HG02798 (cell line): ENCODE measurements around the gene HCRT.
"Not testable (repeated sequence)": the region's sequence is repeated elsewhere in the genome, so short reads cannot be mapped to it uniquely, and the experiment has no call there.

Experiments
- ATAC-seq: cut with Tn5 transposase; IDR thresholded peaks from one replicate; pipeline ENCODE4 v1.9.1; 2021; ENCODE audit warnings: mild to moderate bottlenecking; ENCODE audit not compliant: unreplicated experiment, poor library complexity

HCRT gene

DNA sequence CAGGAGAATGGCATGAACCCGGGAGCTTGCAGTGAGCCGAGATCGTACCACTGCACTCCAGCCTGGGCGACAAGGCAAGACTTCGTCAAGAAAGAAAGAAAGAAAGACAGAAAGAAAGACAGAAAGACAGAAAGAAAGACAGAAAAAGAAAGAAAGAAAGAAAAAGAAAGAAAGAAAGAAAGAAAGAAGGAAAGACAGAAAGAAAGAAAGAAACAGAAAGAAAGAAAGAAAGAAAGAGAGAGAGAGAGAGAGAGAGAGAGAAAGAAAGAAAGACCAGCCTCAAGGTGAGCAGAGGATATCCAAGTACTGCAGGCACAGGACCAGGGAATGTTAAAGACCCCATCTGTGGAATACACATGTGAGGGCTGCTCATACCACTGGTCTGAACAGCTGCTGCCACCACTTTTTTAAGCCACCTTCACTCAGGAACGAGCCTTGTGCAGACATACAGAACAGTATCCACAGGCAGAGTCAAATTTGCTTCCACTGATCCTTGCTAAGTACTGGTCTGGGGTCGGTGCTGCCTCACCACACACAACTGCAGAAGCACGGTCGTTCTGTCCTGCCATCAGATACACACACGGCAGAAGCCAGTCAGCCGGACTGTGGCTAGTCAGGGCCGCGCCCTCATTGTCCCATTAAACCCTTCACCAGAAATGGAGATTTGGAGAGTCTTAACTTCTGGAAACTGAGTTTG is 38.2 kb downstream of the HCRT start:
- ATAC-seq = no peak

DNA sequence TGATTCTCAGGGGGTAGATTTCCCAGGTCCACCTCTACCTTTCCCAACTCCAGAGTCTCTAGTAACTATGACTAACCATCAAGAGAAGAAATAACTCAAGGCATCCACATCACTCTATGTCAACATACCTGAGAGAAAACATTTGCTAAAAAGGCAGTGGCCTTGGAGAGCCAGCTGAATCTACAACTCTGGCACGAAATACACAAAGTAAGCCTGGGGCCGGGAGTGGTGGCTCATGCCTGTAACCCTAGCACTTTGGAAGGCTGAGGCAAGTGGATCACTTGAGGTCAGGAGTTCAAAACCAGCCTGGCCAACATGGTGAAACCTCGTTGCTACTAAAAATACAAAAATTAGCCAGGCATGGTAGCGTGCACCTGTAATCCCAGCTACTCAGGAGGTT is 42.1 kb downstream of the HCRT start:
- ATAC-seq = not testable (repeated sequence)

DNA sequence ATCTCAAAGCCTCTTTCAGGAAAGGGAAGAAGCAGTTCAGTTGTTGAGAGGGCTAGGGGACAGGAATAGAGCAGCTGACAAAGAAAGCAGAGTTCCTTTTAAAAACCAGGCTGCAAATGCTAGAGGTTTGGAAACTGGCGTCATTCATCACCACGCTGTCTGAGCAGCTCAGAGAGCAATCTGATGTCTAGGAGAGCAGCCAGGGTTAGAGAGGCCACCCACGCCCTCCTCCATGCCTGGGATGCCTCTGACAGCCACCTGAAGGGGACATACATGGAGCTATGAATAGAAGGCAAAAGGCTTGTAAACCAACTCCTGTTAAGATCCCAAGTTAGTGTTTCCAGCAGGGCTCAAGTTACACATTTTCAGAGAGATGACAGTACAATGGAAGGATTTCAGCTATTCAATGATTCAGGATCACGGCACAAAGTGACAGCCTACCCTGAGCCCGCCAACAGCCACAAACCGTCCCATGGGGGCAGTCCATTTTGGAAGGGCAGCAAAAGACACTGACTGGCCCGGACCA is 42.8 kb downstream of the HCRT start:
- ATAC-seq = no peak

DNA sequence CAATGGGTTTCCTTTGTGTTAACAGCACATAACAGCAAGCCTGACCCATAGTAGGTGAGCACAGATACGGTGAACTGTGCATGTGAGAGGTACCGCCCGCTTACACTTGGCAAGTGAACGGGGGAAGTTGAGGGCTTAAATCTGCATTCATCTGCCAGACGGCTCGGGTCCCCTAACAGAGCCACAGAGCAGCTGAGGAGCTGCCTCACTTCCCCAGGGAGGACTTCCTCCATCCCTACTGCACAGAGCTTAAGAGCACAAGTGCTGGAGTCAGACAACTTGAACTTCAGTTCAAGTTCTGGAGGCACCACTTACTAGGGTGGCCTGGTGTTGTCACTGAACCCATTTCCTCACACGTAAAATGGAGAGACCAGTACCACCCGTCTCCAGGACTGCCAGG is 43.9 kb downstream of the HCRT start:
- ATAC-seq = no peak

DNA sequence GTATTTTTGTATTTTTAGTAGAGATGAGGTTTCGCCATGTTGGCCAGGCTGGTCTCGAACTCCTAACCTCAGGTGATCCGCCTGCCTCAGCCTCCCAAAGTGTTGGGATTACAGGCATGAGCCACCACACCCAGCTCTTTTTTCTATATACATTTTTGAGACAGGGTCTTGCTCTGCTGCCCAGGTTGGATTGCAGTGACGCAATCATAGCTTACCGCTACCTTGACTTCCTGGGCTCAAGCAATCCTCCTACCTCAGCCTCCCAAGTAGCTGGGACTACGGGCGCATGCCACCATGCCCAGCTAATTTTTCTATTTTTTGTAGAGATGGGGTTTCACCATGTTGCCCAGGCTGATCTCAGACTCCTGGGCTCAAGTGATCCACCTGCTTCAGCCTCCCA is 44.6 kb downstream of the HCRT start:
- ATAC-seq = not testable (repeated sequence)

DNA sequence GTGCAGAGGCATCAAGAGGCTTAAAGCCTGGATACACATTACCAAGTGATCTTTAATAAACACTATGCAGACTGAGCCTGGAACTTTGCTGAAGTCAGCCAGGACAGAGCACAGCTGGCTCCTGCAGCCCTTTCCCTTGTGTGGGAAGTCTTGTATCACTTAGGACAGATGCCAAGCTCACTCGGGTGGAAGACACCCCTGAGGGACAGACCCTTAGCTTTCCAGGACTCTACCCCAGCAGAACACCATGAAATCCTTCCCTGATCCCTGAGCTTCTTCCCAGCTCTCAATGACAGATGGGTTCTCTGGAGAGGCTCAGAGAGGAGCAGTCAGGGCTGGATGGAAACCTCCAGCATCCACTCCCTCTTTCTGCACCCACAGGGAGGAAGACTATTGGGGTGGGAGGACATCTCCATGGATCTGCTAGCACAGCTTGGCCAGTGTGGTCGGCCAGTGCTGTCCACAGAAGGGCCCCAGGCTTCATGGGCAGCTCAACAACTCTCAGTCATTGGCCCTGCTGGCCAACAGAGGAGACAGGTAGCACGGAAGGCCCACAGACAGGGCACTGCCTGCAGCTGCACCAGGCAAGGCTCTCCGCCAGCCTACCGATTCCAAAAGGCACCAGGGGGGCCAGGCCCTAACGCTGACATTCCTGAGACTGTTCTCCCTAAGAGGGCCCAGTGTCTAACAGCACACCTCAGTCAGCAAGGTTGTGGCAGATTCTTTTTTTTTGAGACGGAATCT is 46.3 kb downstream of the HCRT start:
- ATAC-seq = no peak

DNA sequence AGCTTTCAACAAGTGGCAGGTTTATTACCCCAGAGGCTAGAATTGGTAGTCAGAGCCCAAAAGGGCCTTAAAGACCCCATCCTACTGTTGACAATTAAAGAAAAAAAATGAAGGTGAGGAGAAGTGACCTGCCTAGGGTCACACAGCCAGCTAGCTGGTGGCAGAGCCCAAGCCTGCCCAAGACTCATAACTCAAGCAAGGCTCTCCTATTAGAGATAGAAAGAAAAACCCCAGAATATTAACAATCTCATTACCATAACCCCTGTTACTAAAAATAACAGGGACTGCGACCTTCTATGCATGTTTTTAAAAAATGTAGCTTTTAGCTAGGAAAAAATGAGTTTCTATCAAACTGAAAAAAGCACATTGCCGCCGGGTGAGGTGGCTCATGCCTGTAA is 48.6 kb downstream of the HCRT start:
- no peak for ATAC-seq

DNA sequence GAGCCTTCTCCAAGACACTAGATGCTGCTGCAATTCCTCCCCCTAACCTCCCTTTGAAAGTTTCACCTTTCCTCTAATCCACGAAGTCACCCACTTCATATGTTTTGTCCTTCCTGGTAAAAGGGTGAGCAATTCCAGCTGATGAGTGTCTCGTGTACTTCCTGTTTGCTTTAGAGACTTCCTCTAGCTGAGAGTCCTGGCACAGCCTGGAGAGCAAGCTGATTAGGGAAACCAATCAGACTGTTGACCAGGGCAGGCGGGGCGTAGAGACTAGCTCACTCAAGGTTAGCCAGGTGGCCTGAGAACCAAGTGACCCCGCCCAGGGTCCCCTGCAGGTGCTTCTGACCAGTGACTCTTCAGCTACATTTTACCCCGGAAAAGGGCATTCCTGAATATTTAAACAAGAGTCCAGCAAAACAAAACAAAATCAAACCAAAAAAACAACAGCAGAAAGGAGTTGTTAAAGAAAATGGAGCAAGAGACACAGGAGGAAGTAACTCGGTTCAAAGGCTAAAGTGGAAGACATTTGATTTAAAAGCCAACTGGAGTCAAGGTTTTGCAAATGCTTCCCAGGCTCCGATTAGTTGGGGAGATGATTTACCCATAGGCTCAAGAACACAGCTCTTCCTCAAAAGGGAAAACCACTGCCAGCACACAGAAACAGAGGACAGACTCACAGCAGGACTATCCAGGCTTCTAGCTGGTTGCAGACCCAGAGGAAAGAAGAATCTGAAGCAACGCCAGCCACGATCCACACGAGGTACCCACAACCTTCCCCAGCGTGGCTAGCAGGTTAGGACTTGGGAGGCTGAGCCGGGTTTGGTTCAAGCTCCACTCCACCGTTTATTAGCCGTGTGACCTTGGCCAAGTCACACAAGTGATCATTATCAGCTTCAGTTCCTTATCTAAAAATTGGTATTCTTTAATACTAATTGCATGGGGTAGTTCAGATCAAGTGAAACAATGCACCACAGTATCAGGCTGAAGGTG is 49.3 kb downstream of the HCRT start:
- ATAC-seq = no peak

DNA sequence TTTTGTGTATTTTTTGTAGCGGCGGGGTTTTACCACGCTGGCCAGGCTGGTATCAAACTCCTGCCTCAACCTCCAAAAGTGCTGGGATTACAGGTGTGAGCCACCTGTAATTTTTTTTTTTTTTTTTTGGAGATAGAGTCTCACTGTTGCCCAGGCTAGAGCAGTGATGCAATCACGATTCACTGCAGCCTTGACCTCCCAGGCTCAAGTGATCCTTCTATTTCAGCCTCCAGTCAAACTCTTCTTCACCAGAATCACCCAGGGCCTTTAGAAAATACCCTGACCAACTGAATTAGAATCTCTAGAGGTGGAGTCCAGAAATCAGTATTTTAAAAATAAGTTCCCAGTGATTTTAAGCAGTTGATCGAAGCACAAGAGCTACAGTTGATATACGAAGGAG is 50.1 kb downstream of the HCRT start:
- ATAC-seq = no peak
